HepG2 (cell line): ENCODE results near the gene FGF3.

Experiments used
- BHLHE40 ChIP-seq: IDR thresholded peaks from 2 replicates; pipeline ENCODE4 v1.6.1; 2011; ENCODE audit warnings: low read length, improper control_type of control experiment
- ZSCAN30 ChIP-seq: sonication (generic); formaldehyde crosslinking; IDR thresholded peaks from 2 replicates; pipeline ENCODE4 v1.5.0; 2020; ENCODE audit warnings: mild to moderate bottlenecking, missing genetic modification reagents
- TF ChIP-seq, protein P1 (sequence below), 2 experiments: IDR thresholded peaks; 2 replicates each; pipeline ENCODE4 v1.6.1; 2011 to 2012; ENCODE audit warnings: low read length in 2 of 2, borderline replicate concordance in 1 of 2, low read depth in 1 of 2, mild to moderate bottlenecking in 1 of 2, moderate library complexity in 1 of 2

DNA sequence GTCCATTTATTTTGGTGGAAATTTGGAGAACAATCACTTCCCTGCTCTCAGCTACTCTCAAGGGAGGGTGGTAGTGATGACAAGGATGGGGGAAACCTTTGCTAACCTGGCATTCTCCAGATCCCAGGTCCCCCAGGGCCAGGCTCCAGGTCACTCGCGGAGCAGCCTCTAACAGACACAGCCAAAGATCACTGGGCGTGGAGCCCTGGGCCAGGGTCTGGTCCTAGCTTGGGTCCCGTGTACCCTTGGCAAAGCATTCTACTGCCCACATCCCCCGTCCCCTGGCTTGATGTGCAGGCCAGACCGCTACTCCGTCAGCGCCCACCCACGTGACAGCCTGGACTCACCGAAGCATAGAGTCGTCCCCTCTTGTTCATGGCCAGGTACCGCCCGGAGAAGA is 3.2 kb downstream of the FGF3 start:
- no peak for TF ChIP-seq ZSCAN30 (CRISPR knock-in tag)
- no peak for TF ChIP-seq BHLHE40
- TF ChIP-seq, protein P1, sequence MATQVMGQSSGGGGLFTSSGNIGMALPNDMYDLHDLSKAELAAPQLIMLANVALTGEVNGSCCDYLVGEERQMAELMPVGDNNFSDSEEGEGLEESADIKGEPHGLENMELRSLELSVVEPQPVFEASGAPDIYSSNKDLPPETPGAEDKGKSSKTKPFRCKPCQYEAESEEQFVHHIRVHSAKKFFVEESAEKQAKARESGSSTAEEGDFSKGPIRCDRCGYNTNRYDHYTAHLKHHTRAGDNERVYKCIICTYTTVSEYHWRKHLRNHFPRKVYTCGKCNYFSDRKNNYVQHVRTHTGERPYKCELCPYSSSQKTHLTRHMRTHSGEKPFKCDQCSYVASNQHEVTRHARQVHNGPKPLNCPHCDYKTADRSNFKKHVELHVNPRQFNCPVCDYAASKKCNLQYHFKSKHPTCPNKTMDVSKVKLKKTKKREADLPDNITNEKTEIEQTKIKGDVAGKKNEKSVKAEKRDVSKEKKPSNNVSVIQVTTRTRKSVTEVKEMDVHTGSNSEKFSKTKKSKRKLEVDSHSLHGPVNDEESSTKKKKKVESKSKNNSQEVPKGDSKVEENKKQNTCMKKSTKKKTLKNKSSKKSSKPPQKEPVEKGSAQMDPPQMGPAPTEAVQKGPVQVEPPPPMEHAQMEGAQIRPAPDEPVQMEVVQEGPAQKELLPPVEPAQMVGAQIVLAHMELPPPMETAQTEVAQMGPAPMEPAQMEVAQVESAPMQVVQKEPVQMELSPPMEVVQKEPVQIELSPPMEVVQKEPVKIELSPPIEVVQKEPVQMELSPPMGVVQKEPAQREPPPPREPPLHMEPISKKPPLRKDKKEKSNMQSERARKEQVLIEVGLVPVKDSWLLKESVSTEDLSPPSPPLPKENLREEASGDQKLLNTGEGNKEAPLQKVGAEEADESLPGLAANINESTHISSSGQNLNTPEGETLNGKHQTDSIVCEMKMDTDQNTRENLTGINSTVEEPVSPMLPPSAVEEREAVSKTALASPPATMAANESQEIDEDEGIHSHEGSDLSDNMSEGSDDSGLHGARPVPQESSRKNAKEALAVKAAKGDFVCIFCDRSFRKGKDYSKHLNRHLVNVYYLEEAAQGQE (IDR thresholded peaks at IDR 0.05; ENCODE audit: borderline replicate concordance in 1 of 2, low read depth in 1 of 2, low read length in 2 of 2): no peak
